KMS-11 (cell line): ENCODE data around the gene TMEM147.

ENCODE experiments used
- H2AFZ ChIP-seq: fragments of 200-600 bp; sonication (generic); 2 replicates; pipeline ENCODE4 v1.6.1; 2016; ENCODE audit warnings: antibody characterized with exemption, mixed run types, low read depth
- H3K27ac ChIP-seq: fragments of 200-600 bp; sonication (generic); 2 replicates; pipeline ENCODE4 v1.6.1; 2016; ENCODE audit warnings: mild to moderate bottlenecking, mixed run types
- H3K27me3 ChIP-seq: fragments of 200-600 bp; sonication (generic); 2 replicates; pipeline ENCODE4 v1.6.1; 2017; ENCODE audit warnings: mild to moderate bottlenecking, low read depth, mixed run types, moderate library complexity; ENCODE audit not compliant: insufficient read depth
- H3K36me3 ChIP-seq: fragments of 200-600 bp; sonication (generic); 2 replicates; pipeline ENCODE4 v1.6.1; 2017; ENCODE audit warnings: mild to moderate bottlenecking, mixed run types; ENCODE audit not compliant: insufficient read depth
- H3K4me1 ChIP-seq: fragments of 200-600 bp; sonication (generic); 2 replicates; pipeline ENCODE4 v1.6.1; 2016; ENCODE audit warnings: mild to moderate bottlenecking, low read depth, mixed run types; ENCODE audit not compliant: poor library complexity, severe bottlenecking
- H3K4me2 ChIP-seq: fragments of 200-600 bp; sonication (generic); 2 replicates; pipeline ENCODE4 v1.7.0; 2016; ENCODE audit warnings: mild to moderate bottlenecking, mixed run types
- H3K4me3 ChIP-seq: fragments of 200-600 bp; sonication (generic); IDR thresholded peaks from 2 replicates; pipeline ENCODE4 v1.6.1; 2017; ENCODE audit warnings: low read depth, low read length, mixed read lengths; ENCODE audit not compliant: insufficient read depth
- H3K79me2 ChIP-seq: fragments of 200-600 bp; sonication (generic); 2 replicates; pipeline ENCODE4 v1.6.1; 2016; ENCODE audit warnings: low read depth, mixed run types; ENCODE audit not compliant: insufficient read depth
- H3K9ac ChIP-seq: fragments of 200-600 bp; sonication (generic); 2 replicates; pipeline ENCODE4 v1.6.1; 2016; ENCODE audit warnings: mild to moderate bottlenecking, mixed run types
- H4K20me1 ChIP-seq: fragments of 200-600 bp; sonication (generic); 2 replicates; pipeline ENCODE4 v1.6.1; 2016; ENCODE audit warnings: mild to moderate bottlenecking, mixed run types; ENCODE audit not compliant: insufficient read depth
- TF ChIP-seq, protein P1 (sequence below): fragments of 200-600 bp; sonication (generic); conservative IDR thresholded peaks from 2 replicates; pipeline ENCODE4 v1.6.1; 2017; ENCODE audit warnings: low read depth, mild to moderate bottlenecking, antibody characterized with exemption, low read length, moderate library complexity, mixed read lengths

The TMEM147 gene

DNA sequence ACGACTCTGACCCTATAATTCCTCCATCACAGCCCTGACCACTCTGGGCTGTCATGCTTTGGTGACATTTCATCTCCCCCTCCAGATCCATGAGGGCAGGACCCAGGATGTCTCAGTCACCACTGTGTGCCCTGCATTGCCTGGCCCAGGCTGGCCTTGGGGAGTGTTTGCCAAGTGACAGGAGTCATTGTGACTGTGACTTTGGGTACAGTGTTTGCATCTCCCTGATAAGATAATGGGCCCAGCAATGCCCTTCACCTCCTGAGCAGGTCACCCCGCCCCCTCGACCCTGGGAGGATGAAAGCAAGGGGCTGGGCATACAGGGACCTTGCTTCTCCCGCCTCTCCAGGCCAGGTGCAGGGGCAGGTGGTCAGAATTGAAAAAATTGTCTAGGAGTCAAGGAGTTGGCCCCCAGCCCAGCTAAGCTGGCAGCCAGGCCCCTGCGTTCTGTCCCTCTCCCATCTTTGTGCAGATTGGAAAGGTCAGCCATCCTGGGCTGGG lies 23.9 kb downstream of the TMEM147 start:
- TF ChIP-seq, protein P1, sequence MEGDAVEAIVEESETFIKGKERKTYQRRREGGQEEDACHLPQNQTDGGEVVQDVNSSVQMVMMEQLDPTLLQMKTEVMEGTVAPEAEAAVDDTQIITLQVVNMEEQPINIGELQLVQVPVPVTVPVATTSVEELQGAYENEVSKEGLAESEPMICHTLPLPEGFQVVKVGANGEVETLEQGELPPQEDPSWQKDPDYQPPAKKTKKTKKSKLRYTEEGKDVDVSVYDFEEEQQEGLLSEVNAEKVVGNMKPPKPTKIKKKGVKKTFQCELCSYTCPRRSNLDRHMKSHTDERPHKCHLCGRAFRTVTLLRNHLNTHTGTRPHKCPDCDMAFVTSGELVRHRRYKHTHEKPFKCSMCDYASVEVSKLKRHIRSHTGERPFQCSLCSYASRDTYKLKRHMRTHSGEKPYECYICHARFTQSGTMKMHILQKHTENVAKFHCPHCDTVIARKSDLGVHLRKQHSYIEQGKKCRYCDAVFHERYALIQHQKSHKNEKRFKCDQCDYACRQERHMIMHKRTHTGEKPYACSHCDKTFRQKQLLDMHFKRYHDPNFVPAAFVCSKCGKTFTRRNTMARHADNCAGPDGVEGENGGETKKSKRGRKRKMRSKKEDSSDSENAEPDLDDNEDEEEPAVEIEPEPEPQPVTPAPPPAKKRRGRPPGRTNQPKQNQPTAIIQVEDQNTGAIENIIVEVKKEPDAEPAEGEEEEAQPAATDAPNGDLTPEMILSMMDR, result no peak
- H4K20me1 ChIP-seq, result no peaks in the 10 kb centered on the region
- no peak overlapping the region for H3K4me3 ChIP-seq
- no peak overlapping the region for H2AFZ ChIP-seq
- no peak overlapping the region for H3K27ac ChIP-seq
- peaks cover 32% of the 10 kb centered on the region; the same call in 1 of the 2 replicates for H3K27me3 ChIP-seq
- no peak overlapping the region for H3K4me2 ChIP-seq
- no peak overlapping the region for H3K9ac ChIP-seq
- no peaks in the 10 kb centered on the region for H3K79me2 ChIP-seq
- no peaks in the 10 kb centered on the region for H3K4me1 ChIP-seq
- no peaks in the 10 kb centered on the region for H3K36me3 ChIP-seq

DNA sequence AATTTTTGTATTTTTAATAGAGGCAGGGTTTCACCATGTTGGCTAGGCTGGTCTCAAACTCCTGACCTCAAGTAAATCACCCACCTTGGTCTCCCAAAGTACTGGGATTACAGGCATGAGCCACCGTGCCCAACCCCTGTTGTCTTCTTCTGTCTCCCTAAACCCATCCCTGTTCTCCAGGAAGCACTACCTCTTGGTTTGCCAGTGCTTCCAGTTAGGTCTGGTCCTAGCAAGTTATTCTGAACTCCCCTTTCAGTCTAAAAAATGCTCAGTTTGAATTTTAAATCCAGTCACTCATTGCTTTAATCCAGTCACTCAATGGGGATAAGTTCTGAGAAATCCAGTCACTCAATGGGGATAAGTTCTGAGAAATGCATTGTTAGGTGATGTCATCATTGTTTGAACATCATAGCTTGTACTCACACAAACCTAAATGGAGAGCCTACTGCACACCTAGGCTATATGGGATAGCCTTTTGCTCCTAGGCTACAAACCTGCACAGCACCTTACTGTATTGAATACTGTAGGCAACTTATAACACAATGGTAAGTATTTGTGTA lies 26.1 kb downstream of the TMEM147 start:
- Histone ChIP-seq H3K36me3 (no peaks in the 10 kb centered on the region), H3K4me3 (no peak overlapping the region), H3K9ac (no peak overlapping the region), H3K79me2 (no peaks in the 10 kb centered on the region), H2AFZ (no peak overlapping the region), H4K20me1 (no peaks in the 10 kb centered on the region), H3K4me2 (no peak overlapping the region), H3K4me1 (no peaks in the 10 kb centered on the region), H3K27ac (no peak overlapping the region), H3K27me3 (peaks cover 20% of the 10 kb centered on the region; the same call in 1 of the 2 replicates)
- TF ChIP-seq, protein P1, result no peak

- Histone ChIP-seq H3K27ac (no peak overlapping the region), H3K9ac (no peak overlapping the region), H3K27me3 (peaks cover 8% of the 10 kb centered on the region; the same call in 1 of the 2 replicates)
Measured at GRCh38 chr19:35577918-35578317, 32.5 kb downstream of the TMEM147 start.

DNA sequence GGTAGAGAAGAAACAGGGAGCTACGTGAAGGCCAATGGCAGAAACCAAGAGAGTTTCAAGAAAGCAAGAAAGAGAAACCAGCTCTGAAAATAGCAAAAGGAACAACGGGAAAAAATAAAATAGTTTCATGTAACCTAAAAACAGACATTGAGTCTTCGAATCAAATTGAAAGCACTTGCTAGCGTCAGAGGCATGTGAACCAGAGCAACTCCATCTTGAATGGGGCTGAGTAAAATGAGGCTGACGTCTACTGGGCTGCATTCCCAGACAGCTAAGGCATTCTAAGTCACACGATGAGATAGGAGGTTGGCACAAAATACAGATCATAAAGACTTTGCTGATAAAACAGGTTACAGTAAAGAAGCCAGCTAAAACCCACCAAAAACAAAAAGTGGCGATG lies 33.3 kb downstream of the TMEM147 start:
- no peak overlapping the region for H2AFZ ChIP-seq

More at GRCh38 chr19:35577918-35578317, 32.5 kb downstream of the TMEM147 start:
- Histone ChIP-seq H3K4me1 (no peaks in the 10 kb centered on the region), H2AFZ (no peak overlapping the region), H4K20me1 (no peaks in the 10 kb centered on the region), H3K79me2 (no peaks in the 10 kb centered on the region), H3K36me3 (no peaks in the 10 kb centered on the region), H3K4me2 (no peak overlapping the region), H3K4me3 (no peak overlapping the region)
- TF ChIP-seq, protein P1, result no peak

More for the DNA sequence above, 33.3 kb downstream of the TMEM147 start:
- Histone ChIP-seq H4K20me1 (no peaks in the 10 kb centered on the region), H3K4me1 (no peaks in the 10 kb centered on the region), H3K4me3 (no peak overlapping the region), H3K27me3 (peaks cover 16% of the 10 kb centered on the region; the same call in 1 of the 2 replicates), H3K36me3 (no peaks in the 10 kb centered on the region), H3K9ac (no peak overlapping the region), H3K4me2 (no peak overlapping the region), H3K27ac (no peak overlapping the region), H3K79me2 (no peaks in the 10 kb centered on the region)
- TF ChIP-seq, protein P1, result no peak
